Neural progenitor cell (in vitro differentiated cells): ENCODE results near the gene RHOV. TPM values are rescaled to one million over a fixed set of nuclear protein-coding genes. Genes with fewer than 3 reads are reported as not detected.

Experiments
- DNase-seq: peaks from one replicate; pipeline ENCODE4 v3.0.0-alpha.2; 2016; ENCODE audit warnings: low spot score
- H2AFZ ChIP-seq: fragments of 200-600 bp; sonication (generic); replicated peaks from 2 replicates; pipeline ENCODE4 v1.6.1; 2016; ENCODE audit warnings: antibody characterized with exemption
- H3F3A ChIP-seq: fragments of 200-600 bp; sonication (generic); 2 replicates; pipeline ENCODE4 v1.6.1; 2016; ENCODE audit warnings: antibody characterized with exemption, low read depth
- H3K27ac ChIP-seq: fragments of 200-600 bp; sonication (generic); 2 replicates; pipeline ENCODE4 v1.5.1; 2016; ENCODE audit warnings: mild to moderate bottlenecking
- H3K27me3 ChIP-seq: fragments of 200-600 bp; sonication (generic); 2 replicates; pipeline ENCODE4 v1.6.1; 2016; ENCODE audit warnings: mild to moderate bottlenecking, moderate library complexity
- H3K36me3 ChIP-seq: fragments of 200-600 bp; sonication (generic); 2 replicates; pipeline ENCODE4 v1.5.1; 2016
- H3K4me1 ChIP-seq: fragments of 200-600 bp; sonication (generic); 2 replicates; pipeline ENCODE4 v1.6.1; 2016; ENCODE audit warnings: mixed run types
- H3K4me2 ChIP-seq: fragments of 200-600 bp; sonication (generic); 2 replicates; pipeline ENCODE4 v1.6.1; 2016
- H3K4me3 ChIP-seq: fragments of 200-600 bp; sonication (generic); 2 replicates; pipeline ENCODE4 v1.5.1; 2016
- H3K79me2 ChIP-seq: fragments of 200-600 bp; sonication (generic); 2 replicates; pipeline ENCODE4 v1.6.1; 2016; ENCODE audit warnings: low read depth
- H3K9ac ChIP-seq: fragments of 200-600 bp; sonication (generic); 2 replicates; pipeline ENCODE4 v1.6.1; 2016
- H3K9me3 ChIP-seq: fragments of 200-600 bp; sonication (generic); 2 replicates; pipeline ENCODE4 v1.5.1; 2016; ENCODE audit warnings: low read depth
- H4K20me1 ChIP-seq: fragments of 200-600 bp; sonication (generic); 2 replicates; pipeline ENCODE4 v1.6.1; 2016; ENCODE audit warnings: low read depth
- H3K27ac Mint-ChIP-seq: 3 replicates; pipeline ENCODE4 v1.8.0; 2021; ENCODE audit warnings: mixed read lengths
- H3K27me3 Mint-ChIP-seq: 2 replicates; pipeline ENCODE4 v1.8.0; 2022; ENCODE audit warnings: low read depth, mild to moderate bottlenecking, inconsistent platforms, moderate library complexity, mixed read lengths; ENCODE audit not compliant: insufficient read depth
- H3K36me3 Mint-ChIP-seq: 3 replicates; pipeline ENCODE4 v1.8.0; 2021; ENCODE audit warnings: mixed read lengths
- H3K4me1 Mint-ChIP-seq: 3 replicates; pipeline ENCODE4 v1.8.0; 2021; ENCODE audit warnings: mixed read lengths
- H3K4me3 Mint-ChIP-seq: 3 replicates; pipeline ENCODE4 v1.8.0; 2021; ENCODE audit warnings: mild to moderate bottlenecking, moderate library complexity, mixed read lengths
- H3K9me3 Mint-ChIP-seq: 3 replicates; pipeline ENCODE4 v1.8.0; 2020; ENCODE audit warnings: mixed read lengths
- EZH2 ChIP-seq: fragments of 200-600 bp; sonication (generic); IDR thresholded peaks from 2 replicates; pipeline ENCODE4 v1.6.1; 2017; ENCODE audit warnings: antibody characterized with exemption, mild to moderate bottlenecking, moderate library complexity
- EZH2phosphoT487 ChIP-seq: fragments of 200-600 bp; sonication (generic); IDR thresholded peaks from 2 replicates; pipeline ENCODE4 v1.6.1; 2017; ENCODE audit warnings: antibody characterized with exemption
- total RNA-seq: library from RNA; depleted of rRNA; stranded (reverse); fragments of >200 nt; gene quantifications from 2 replicates; pipeline ENCODE4 v1.2.3, GENCODE V29; 2015; ENCODE audit warnings: low replicate concordance
- TF ChIP-seq, protein P1 (sequence below): fragments of 200-600 bp; sonication (generic); IDR thresholded peaks from 2 replicates; pipeline ENCODE4 v1.5.1; 2017; ENCODE audit warnings: antibody characterized with exemption, mild to moderate bottlenecking

RHOV gene
- total RNA-seq, 1 donor from 2014 or later: not detected

DNA sequence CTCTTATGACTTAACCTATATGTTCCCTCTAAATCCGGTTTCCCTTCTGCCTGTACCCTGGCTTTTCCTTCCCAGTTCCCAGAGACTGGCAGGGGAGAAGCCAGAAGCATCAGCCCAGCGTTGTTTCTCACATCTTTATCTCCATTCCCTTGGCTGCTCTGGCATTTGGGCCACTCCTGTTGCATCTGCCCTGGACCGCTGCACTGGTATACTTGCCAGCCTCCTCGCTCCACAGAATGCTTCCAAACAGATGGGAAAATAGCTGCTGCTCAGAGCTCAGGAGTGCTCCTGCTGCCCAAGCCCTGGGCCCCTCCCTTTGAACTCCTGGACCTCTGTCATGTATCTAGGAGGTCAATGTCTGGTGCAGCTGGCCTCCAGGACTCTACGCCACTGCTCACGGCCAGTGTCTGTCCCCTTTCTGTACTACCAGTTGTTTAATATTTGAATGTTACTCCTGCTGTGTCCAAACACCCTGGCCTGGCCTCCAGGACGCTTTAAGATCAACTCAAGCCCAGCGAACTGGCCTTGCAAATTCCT is 23.4 kb downstream of the RHOV start:
- H3K27ac ChIP-seq: no peak overlapping the region
- H3K4me1 Mint-ChIP-seq: peaks cover 22% of the 10 kb centered on the region
- no peak overlapping the region for H3K27ac Mint-ChIP-seq
- no peak for TF ChIP-seq EZH2phosphoT487
- TF ChIP-seq, protein P1, sequence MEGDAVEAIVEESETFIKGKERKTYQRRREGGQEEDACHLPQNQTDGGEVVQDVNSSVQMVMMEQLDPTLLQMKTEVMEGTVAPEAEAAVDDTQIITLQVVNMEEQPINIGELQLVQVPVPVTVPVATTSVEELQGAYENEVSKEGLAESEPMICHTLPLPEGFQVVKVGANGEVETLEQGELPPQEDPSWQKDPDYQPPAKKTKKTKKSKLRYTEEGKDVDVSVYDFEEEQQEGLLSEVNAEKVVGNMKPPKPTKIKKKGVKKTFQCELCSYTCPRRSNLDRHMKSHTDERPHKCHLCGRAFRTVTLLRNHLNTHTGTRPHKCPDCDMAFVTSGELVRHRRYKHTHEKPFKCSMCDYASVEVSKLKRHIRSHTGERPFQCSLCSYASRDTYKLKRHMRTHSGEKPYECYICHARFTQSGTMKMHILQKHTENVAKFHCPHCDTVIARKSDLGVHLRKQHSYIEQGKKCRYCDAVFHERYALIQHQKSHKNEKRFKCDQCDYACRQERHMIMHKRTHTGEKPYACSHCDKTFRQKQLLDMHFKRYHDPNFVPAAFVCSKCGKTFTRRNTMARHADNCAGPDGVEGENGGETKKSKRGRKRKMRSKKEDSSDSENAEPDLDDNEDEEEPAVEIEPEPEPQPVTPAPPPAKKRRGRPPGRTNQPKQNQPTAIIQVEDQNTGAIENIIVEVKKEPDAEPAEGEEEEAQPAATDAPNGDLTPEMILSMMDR: no peak
- H3K4me1 ChIP-seq: peaks cover 12% of the 10 kb centered on the region
- no peak overlapping the region for H2AFZ ChIP-seq
- no peaks in the 10 kb centered on the region for H3K36me3 Mint-ChIP-seq
- no peaks in the 10 kb centered on the region for H3K9me3 ChIP-seq
- H3K9ac ChIP-seq: no peak overlapping the region
- H3K4me3 ChIP-seq: no peak overlapping the region
- no peak for DNase-seq
- no peaks in the 10 kb centered on the region for H3K79me2 ChIP-seq
- H3F3A ChIP-seq: peaks cover 8% of the 10 kb centered on the region
- H3K27me3 Mint-ChIP-seq: peaks cover 7% of the 10 kb centered on the region
- H3K4me3 Mint-ChIP-seq: no peak overlapping the region
- peaks cover 1% of the 10 kb centered on the region for H3K27me3 ChIP-seq
- H3K9me3 Mint-ChIP-seq: no peaks in the 10 kb centered on the region
- no peak overlapping the region for H3K4me2 ChIP-seq
- no peaks in the 10 kb centered on the region for H3K36me3 ChIP-seq
- no peaks in the 10 kb centered on the region for H4K20me1 ChIP-seq

DNA sequence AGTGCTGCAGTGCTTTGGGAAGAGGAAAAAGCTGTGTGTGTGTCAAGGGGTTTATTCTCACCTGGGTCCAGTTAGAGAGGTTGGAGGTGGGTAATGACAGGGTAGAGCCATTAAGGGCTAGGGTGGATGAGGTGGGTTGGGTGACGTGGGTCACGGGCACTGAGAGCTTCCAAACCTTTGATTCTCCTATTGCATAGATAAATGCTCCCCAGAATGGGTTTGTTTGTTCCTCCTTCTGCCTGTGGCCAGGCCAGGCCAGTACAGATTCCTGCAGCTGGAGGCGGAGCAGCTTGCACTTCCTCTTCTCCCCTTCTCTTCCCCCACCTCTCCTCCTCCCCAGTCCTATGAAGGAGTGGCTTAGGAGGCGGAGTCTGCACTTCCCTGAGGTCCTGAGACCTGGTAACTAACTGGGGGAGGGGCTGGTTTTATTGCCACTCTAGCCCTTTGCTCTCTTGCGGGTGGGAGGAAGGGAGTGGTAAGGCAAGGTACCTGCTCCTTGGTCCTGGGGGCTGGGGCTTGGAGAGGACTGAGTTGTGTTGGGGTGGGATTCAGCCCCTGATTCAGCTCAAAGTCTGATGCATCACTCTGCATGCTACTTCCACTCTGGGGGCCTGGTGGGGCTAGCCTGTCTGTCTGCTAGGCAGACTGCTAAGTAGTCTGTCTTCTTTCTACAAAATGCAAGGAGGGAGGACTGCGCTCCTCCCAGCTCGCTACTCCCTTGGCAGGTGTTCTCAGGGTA is 26.6 kb downstream of the RHOV start:
- Mint-ChIP-seq H3K27me3 (peaks cover 26% of the 10 kb centered on the region), H3K4me3 (peak overlapping the region; percentile 25), H3K36me3 (no peaks in the 10 kb centered on the region), H3K4me1 (peaks cover 30% of the 10 kb centered on the region), H3K9me3 (no peaks in the 10 kb centered on the region), H3K27ac (no peak overlapping the region)
- peak overlapping the region; percentile 83 for H2AFZ ChIP-seq
- H3K27ac ChIP-seq: no peak overlapping the region
- DNase-seq: peak; percentile 76
- H3K4me2 ChIP-seq: peak overlapping the region; percentile 55
- no peaks in the 10 kb centered on the region for H3K36me3 ChIP-seq
- H4K20me1 ChIP-seq: no peaks in the 10 kb centered on the region
- H3K9ac ChIP-seq: no peak overlapping the region
- no peaks in the 10 kb centered on the region for H3K9me3 ChIP-seq
- peaks cover 34% of the 10 kb centered on the region for H3K27me3 ChIP-seq
- no peak overlapping the region for H3K4me3 ChIP-seq
- H3K4me1 ChIP-seq: peaks cover 12% of the 10 kb centered on the region
- H3K79me2 ChIP-seq: no peaks in the 10 kb centered on the region
- peaks cover 20% of the 10 kb centered on the region for H3F3A ChIP-seq
- TF ChIP-seq, protein P1: no peak
- TF ChIP-seq EZH2phosphoT487: no peak
- TF ChIP-seq EZH2: no peak

DNA sequence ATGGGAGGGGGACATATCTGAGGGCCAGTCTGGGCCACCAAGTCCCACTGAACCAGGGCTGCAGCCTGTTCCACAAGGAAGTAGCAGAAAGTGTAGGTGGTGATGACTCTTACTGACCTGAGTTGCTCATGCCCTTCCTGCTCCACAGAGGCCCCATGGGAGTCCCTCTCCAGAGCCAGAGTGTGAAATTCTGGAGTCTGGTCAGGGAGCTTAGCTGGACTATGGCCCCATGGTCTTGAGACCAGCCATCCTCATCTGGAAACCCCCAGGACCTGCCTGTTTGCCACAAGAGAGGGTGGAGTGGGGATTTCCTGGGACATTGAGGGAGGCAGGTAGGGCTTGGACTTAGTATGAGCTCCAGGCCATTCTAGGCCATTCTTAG is 27.2 kb downstream of the RHOV start:
- no peak overlapping the region for H3K4me2 ChIP-seq
- H3K4me3 Mint-ChIP-seq: no peak overlapping the region
- peaks cover 20% of the 10 kb centered on the region for H3F3A ChIP-seq
- H3K79me2 ChIP-seq: no peaks in the 10 kb centered on the region
- TF ChIP-seq EZH2 (no peak), EZH2phosphoT487 (no peak)
- TF ChIP-seq, protein P1: no peak
- H3K27me3 ChIP-seq: peaks cover 39% of the 10 kb centered on the region
- no peaks in the 10 kb centered on the region for H3K9me3 ChIP-seq
- no peak overlapping the region for H3K27ac Mint-ChIP-seq
- peaks cover 30% of the 10 kb centered on the region for H3K4me1 Mint-ChIP-seq
- no peak overlapping the region for H3K27ac ChIP-seq
- H3K4me1 ChIP-seq: peaks cover 12% of the 10 kb centered on the region
- H3K9me3 Mint-ChIP-seq: no peaks in the 10 kb centered on the region
- no peaks in the 10 kb centered on the region for H3K36me3 ChIP-seq
- no peaks in the 10 kb centered on the region for H4K20me1 ChIP-seq
- H3K4me3 ChIP-seq: no peak overlapping the region
- DNase-seq: no peak
- peaks cover 32% of the 10 kb centered on the region for H3K27me3 Mint-ChIP-seq
- H3K9ac ChIP-seq: no peak overlapping the region
- no peaks in the 10 kb centered on the region for H3K36me3 Mint-ChIP-seq
- H2AFZ ChIP-seq: no peak overlapping the region
